Osteoblast (primary cell): ENCODE data around the gene JDP2. TPM values are rescaled to one million over a fixed set of nuclear protein-coding genes. Genes with fewer than 3 reads are reported as not detected.
A peak's percentile ranks its signal among the peaks of the same experiment; 100 is the strongest.

Source experiments
- DNase-seq: peaks from one replicate; pipeline ENCODE4 v3.0.0; 2011; ENCODE audit warnings: low spot score, mixed read lengths; ENCODE audit not compliant: insufficient read length; ENCODE audit errors: missing footprints
- H2AFZ ChIP-seq: 2 replicates; pipeline ENCODE4 v1.6.0; 2011; ENCODE audit warnings: mild to moderate bottlenecking, low read length
- H3K27ac ChIP-seq: 2 replicates; pipeline ENCODE4 v1.5.1; 2011; ENCODE audit warnings: mild to moderate bottlenecking, low read depth, low read length, moderate library complexity
- H3K27me3 ChIP-seq: 2 replicates; pipeline ENCODE4 v1.6.0; 2012; ENCODE audit warnings: mild to moderate bottlenecking, control low read depth, inconsistent platforms, low read length, moderate library complexity; ENCODE audit not compliant: insufficient read depth
- H3K36me3 ChIP-seq: 2 replicates; pipeline ENCODE4 v1.5.1; 2011; ENCODE audit warnings: mild to moderate bottlenecking, low read length, control low read depth, moderate library complexity; ENCODE audit not compliant: insufficient read depth
- H3K4me1 ChIP-seq: 2 replicates; pipeline ENCODE4 v1.5.1; 2011; ENCODE audit warnings: mild to moderate bottlenecking, low read length, control low read depth, moderate library complexity; ENCODE audit not compliant: insufficient read depth
- H3K4me2 ChIP-seq: 2 replicates; pipeline ENCODE4 v1.6.0; 2011; ENCODE audit warnings: mild to moderate bottlenecking, low read length; ENCODE audit not compliant: insufficient read depth
- H3K4me3 ChIP-seq: fragments of 200-600 bp; sonication (generic); 3 replicates; pipeline ENCODE4 v1.5.1; 2012; ENCODE audit warnings: mild to moderate bottlenecking, low read length, inconsistent platforms; ENCODE audit not compliant: insufficient read depth
- H3K79me2 ChIP-seq: 2 replicates; pipeline ENCODE4 v1.6.0; 2012; ENCODE audit warnings: mild to moderate bottlenecking, low read length, control low read depth, inconsistent platforms; ENCODE audit not compliant: insufficient read depth
- H3K9me3 ChIP-seq: 2 replicates; pipeline ENCODE4 v1.5.1; 2011; ENCODE audit warnings: low read depth, low read length, control low read depth
- H4K20me1 ChIP-seq: 2 replicates; pipeline ENCODE4 v1.6.0; 2012; ENCODE audit warnings: mild to moderate bottlenecking, low read length, control low read depth; ENCODE audit not compliant: insufficient read depth
- total RNA-seq: library from RNA; depleted of rRNA; stranded (reverse); fragments of >200 nt; gene quantifications from 2 replicates; pipeline ENCODE4 v1.2.3, GENCODE V29; 2012
- TF ChIP-seq, protein P1 (sequence below): IDR thresholded peaks from 2 replicates; pipeline ENCODE4 v1.5.1; 2011; ENCODE audit warnings: mild to moderate bottlenecking, low read depth, low read length, moderate library complexity; ENCODE audit errors: extremely low read depth

The JDP2 gene
- total RNA-seq, 1 donor, result 77.1 TPM

DNA sequence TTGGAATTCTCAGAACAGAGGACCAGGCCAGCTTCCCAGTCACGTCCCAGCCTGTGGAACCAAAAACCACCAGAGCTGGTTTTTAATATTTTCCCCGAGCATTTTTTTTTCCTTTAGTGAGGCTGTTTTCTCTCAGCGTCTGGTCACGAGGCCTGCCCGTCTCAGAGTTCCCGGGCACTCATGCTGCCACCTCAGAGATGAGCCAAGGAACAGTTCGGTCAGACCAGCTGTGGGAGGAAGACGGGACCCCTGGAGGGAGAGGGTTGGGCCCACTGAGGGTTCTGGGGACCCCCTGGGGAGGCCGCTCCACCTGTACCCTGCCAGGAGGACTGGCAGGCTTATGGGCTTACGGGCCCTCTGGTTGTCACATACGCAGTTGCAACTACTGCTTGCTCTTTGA is 39.9 kb downstream of the JDP2 start:
- Histone ChIP-seq H3K27me3 (no peaks in the 10 kb centered on the region), H3K4me3 (no peak overlapping the region), H3K79me2 (peaks cover 6% of the 10 kb centered on the region), H3K36me3 (peaks cover 40% of the 10 kb centered on the region), H3K4me1 (no peaks in the 10 kb centered on the region), H3K4me2 (no peak overlapping the region), H3K9me3 (no peaks in the 10 kb centered on the region), H2AFZ (no peak overlapping the region), H4K20me1 (peaks cover 5% of the 10 kb centered on the region), H3K27ac (no peak overlapping the region)
- DNase-seq, result peak; percentile 34
- TF ChIP-seq, protein P1, sequence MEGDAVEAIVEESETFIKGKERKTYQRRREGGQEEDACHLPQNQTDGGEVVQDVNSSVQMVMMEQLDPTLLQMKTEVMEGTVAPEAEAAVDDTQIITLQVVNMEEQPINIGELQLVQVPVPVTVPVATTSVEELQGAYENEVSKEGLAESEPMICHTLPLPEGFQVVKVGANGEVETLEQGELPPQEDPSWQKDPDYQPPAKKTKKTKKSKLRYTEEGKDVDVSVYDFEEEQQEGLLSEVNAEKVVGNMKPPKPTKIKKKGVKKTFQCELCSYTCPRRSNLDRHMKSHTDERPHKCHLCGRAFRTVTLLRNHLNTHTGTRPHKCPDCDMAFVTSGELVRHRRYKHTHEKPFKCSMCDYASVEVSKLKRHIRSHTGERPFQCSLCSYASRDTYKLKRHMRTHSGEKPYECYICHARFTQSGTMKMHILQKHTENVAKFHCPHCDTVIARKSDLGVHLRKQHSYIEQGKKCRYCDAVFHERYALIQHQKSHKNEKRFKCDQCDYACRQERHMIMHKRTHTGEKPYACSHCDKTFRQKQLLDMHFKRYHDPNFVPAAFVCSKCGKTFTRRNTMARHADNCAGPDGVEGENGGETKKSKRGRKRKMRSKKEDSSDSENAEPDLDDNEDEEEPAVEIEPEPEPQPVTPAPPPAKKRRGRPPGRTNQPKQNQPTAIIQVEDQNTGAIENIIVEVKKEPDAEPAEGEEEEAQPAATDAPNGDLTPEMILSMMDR, result no peak

DNA sequence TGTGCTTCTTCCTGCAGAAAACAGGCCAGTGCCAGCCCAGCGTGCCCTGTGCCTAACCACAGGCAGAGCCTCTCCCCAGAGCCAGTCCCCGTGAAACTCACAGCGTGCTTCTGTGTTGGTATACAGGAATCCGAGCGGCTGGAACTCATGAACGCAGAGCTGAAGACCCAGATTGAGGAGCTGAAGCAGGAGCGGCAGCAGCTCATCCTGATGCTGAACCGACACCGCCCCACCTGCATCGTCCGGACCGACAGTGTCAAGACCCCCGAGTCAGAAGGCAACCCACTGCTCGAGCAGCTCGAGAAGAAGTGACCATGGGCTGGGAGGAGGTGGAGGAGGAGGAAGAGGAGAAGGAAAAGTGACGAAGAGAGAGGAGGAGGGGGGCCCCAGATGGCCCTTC is 41.3 kb downstream of the JDP2 start:
- TF ChIP-seq, protein P1, result no peak
- no peaks in the 10 kb centered on the region for H3K79me2 ChIP-seq
- DNase-seq, result peak; percentile 31
- H2AFZ ChIP-seq, result no peak overlapping the region
- no peak overlapping the region for H3K4me3 ChIP-seq
- H3K9me3 ChIP-seq, result no peaks in the 10 kb centered on the region
- H3K4me1 ChIP-seq, result no peaks in the 10 kb centered on the region
- no peaks in the 10 kb centered on the region for H3K27me3 ChIP-seq
- no peak overlapping the region for H3K4me2 ChIP-seq
- H3K36me3 ChIP-seq, result peaks cover 39% of the 10 kb centered on the region
- H3K27ac ChIP-seq, result no peak overlapping the region
- H4K20me1 ChIP-seq, result no peaks in the 10 kb centered on the region

DNA sequence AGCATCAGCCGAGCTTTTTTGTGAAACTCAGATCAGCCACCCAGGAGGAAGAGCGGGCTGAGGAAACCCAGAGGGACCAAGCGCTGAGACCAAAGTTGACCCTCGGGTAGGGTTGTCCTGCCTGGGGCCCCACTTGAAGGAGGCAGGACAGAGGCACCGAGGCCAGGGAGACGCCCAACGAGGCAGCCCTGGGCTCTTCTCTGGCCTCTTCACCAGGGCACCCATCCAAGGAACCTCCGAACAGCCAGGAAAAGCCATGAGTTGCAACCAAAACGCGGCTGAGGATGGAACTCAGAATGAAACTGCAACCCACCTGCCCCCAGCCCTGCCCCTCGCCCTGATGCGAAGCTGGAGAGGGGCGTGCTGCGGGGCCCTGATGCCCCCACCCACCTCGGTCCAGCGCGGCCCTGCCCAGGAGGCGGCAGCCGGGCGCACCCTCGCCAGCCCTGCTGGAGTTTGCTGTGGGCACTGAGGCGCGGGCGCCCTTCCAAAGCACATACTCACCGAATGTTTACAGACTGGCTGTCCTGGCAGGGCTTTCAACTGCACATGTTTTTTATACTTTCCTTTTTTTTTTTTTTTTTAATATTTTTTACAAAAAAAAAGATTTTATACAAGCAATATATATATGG is 41.9 kb downstream of the JDP2 start:
- H3K4me2 ChIP-seq, result no peak overlapping the region
- H3K27ac ChIP-seq, result no peak overlapping the region
- peaks cover 39% of the 10 kb centered on the region for H3K36me3 ChIP-seq
- H3K4me3 ChIP-seq, result no peak overlapping the region
- TF ChIP-seq, protein P1, result no peak
- peak; percentile 6 for DNase-seq
- H3K4me1 ChIP-seq, result no peaks in the 10 kb centered on the region
- no peak overlapping the region for H2AFZ ChIP-seq
- H3K27me3 ChIP-seq, result no peaks in the 10 kb centered on the region
- H4K20me1 ChIP-seq, result no peaks in the 10 kb centered on the region
- no peaks in the 10 kb centered on the region for H3K9me3 ChIP-seq
- no peaks in the 10 kb centered on the region for H3K79me2 ChIP-seq

DNA sequence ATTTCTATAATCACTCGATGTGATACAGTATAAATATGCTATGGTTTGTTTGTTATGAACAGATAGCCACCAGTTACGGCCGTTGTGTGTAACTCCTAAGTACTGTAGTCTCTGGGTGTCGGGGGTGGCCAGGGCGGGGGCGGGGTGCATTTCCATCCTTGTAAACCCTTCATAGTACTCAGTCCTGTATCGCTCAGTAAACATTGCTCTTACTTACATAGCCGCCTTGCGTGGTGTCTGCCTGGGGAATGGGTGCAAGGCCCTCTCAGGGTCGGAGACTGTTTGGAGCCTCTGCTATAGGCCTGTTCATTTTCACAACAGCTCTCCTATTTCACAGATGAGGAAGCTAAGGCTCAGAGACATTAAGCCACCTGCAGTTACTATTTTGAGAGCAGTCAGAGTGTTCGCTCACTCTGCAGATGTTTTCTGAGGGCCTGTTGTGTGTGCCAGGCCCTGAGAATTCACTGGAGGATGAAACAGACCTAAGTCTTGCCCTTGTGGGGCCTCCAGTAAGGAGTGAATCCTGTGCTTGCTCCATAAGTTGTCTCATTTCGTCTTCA is 42.5 kb downstream of the JDP2 start:
- Histone ChIP-seq H3K36me3 (peaks cover 39% of the 10 kb centered on the region), H3K4me1 (no peaks in the 10 kb centered on the region)

More for the DNA sequence above, 42.5 kb downstream of the JDP2 start:
- Histone ChIP-seq H3K27me3 (no peaks in the 10 kb centered on the region), H4K20me1 (no peaks in the 10 kb centered on the region), H3K79me2 (no peaks in the 10 kb centered on the region), H3K4me2 (no peak overlapping the region), H3K4me3 (no peak overlapping the region), H3K9me3 (no peaks in the 10 kb centered on the region), H2AFZ (no peak overlapping the region), H3K27ac (no peak overlapping the region)
- TF ChIP-seq, protein P1, result no peak
- DNase-seq, result no peak
